Stimulated activated CD4-positive, alpha-beta T cell treated with anti-CD3 and anti-CD28 coated beads, Interleukin-15, amount 100 ng/mL, for 1 hour (primary cell): ENCODE data around the gene SPTLC2.
"Not testable (repeated sequence)": the region's sequence is repeated elsewhere in the genome, so short reads cannot be mapped to it uniquely, and the experiment has no call there.

Source experiments
- DNase-seq, 2 donors: peaks; one replicate each; pipeline ENCODE4 v3.0.0-alpha.2; 2020; ENCODE audit warnings: low read depth in 1 of 2, low spot score in 1 of 2

The SPTLC2 gene

DNA sequence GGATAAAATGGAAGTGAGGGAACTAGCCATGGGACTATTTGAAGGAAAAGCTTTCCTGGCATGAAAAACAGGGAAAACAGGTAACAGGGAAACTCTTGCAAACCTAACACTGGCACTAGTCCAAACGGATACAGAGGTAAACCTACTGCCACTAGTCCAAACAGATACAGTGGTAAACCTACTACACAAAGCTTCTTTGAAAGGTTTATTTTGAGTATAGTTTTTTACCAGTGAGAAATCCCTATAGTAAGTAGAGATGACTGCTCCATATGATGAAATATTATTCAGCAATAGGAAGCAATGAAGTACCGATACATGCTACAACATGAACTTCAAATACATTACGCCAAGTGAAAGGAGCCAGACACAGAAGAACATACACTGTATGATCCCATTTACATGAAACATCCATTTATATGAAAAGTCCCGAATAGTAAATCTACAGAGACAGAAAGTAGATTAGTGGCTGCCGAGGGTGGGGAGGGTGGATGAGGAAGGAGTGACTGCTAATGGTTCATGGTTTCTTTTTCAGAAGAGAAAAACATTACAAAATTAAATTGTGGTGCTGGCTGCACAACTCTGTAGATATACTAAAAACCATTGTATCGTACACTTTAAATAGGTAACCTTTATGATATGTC is 25.5 kb downstream of the SPTLC2 start:
- DNase-seq: no peak

DNA sequence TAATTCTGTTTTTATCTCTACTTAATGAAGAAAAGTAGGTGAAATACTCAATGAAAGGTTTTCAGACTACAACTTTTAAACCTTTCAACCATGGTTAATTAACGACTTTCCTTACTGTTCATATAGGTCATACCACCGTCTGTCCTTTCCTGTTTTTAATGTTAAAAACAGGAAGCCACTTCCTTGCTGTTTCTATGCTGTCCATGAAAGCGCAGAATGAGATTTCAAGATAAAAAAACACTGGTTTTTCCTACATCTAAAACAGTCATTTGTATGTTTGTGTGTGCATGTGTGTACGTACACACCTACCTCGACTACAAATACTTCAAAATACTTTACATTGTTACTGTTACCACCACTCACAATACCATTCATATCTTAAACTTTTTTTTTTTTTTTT is 27.3 kb downstream of the SPTLC2 start:
- no peak for DNase-seq

GRCh38 chr14:77588411-77589025 is 27.9 kb downstream of the SPTLC2 start:
- not testable (repeated sequence) for DNase-seq

GRCh38 chr14:77585385-77585784 is 31.1 kb downstream of the SPTLC2 start:
- no peak for DNase-seq

- DNase-seq: no peak
Measured at GRCh38 chr14:77584809-77585208, 31.6 kb downstream of the SPTLC2 start.

- no peak for DNase-seq
Measured at GRCh38 chr14:77583657-77584056, 32.8 kb downstream of the SPTLC2 start.

DNA sequence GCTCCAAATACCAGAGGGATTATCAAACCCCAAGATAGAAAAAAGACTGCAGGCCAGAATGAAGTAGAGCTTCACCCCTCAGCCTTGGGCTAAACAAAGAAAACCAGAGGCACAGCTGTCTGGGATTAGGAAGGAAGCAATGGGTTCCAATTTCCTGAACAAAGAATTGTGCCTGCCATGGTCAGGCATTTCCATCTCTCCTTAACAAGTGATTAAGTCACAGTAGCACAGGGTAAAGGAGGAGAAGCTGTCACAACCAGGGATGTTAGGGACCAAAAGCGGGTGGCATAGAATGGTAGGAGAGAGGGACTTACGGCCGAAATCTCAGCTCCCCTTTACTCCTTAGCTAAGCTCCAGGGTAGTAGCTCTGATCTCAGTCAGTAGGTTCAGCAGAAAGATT is 33.9 kb downstream of the SPTLC2 start:
- DNase-seq: no peak

GRCh38 chr14:77580964-77581505 is 35.4 kb downstream of the SPTLC2 start:
- DNase-seq: no peak

- DNase-seq: no peak
Measured at GRCh38 chr14:77580477-77580876, 36.0 kb downstream of the SPTLC2 start.

GRCh38 chr14:77579780-77580179 is 36.7 kb downstream of the SPTLC2 start:
- no peak for DNase-seq

DNA sequence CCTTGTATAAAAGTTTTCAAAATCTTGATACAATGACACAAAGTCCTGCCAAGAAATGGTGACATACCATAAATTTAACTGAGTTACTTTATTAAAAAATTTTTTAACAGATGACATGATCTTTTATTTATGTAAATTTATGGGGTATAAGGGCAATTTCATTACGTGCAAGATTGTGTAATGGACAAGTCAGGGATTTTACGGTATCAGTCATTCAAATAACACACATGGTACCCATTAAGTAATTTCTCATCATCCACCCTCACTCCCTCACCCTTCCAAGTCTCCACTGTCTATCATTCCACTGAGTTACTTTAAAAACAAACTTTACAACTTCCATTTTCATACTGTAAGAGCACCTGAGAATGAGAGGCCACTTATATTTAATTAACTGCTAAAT is 37.4 kb downstream of the SPTLC2 start:
- no peak for DNase-seq

- DNase-seq: no peak
Measured at GRCh38 chr14:77574446-77575115, 41.9 kb downstream of the SPTLC2 start.

GRCh38 chr14:77573964-77574363 is 42.5 kb downstream of the SPTLC2 start:
- no peak for DNase-seq

- DNase-seq: no peak
Measured at GRCh38 chr14:77570706-77571268, 45.6 kb downstream of the SPTLC2 start.

DNA sequence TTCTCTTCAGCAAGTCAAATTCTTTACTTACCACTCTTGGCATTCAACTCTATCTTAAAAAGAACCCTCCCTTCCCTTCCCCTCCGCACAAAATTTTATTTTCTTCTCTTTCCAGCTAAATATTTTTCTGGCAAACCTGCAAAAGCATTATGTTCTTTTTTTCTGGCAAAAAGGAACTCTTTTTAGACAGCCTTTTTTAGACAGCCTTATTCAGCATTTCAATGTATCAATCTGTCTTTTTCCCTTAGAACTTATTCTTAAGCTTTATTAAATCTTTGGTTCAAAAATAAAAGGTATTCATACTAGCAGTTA is 50.5 kb downstream of the SPTLC2 start:
- no peak for DNase-seq

- DNase-seq: no peak
Measured at GRCh38 chr14:77565289-77565993, 51.0 kb downstream of the SPTLC2 start.

- no peak for DNase-seq
Measured at GRCh38 chr14:77562681-77563080, 53.8 kb downstream of the SPTLC2 start.

DNA sequence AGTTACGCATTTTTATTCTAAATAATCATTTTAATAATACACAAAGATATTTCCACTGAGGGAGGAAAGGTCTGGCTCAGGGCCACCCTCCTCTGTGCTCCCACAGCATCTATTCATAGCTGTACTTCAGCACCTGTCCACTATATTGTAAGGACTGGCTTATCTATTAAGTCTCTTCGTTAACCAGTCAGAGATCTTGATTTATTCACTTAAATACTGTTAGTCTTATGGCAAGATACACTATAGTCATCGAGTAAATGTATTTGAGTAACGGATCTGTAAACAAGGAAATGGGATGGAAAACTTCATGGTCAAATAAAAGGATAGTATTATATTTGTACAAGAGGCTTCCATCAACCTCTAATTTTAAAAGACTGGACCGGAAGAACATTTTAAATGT is 54.6 kb downstream of the SPTLC2 start:
- no peak for DNase-seq

DNA sequence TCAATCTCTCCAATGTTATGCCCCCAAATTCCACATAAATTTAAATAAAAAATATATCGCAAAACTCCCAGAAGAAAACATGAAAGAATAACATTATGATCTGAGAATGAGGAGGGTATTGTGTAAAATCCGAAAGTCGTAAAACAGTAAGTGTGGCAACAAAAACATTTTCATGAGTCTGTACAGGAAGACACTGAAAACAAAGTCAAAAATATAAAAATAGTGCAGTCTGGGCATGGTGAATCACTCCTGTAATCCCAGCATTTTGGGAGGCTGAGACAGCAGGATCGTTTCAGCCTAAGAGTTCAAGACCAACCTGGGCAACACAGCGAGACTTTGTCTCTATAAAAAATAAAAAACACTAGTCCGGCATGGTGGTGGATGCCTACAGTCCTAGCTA is 57.1 kb downstream of the SPTLC2 start:
- DNase-seq: no peak

- DNase-seq: no peak
Measured at GRCh38 chr14:77557391-77557790, 59.0 kb downstream of the SPTLC2 start.

- DNase-seq: no peak
Measured at GRCh38 chr14:77556946-77557345, 59.5 kb downstream of the SPTLC2 start.
